CD14-positive monocyte (primary cell): ENCODE results near the gene RITA1. TPM values are rescaled to one million over a fixed set of nuclear protein-coding genes. Genes with fewer than 3 reads are reported as not detected.

Experiments
- DNase-seq, 3 donors: peaks; one replicate each; pipeline ENCODE4 v3.0.0-alpha.2; 2011 to 2022
- H2AFZ ChIP-seq: 2 replicates; pipeline ENCODE4 v1.6.0; 2012; ENCODE audit warnings: mild to moderate bottlenecking, low read depth, low read length, inconsistent platforms; ENCODE audit not compliant: insufficient read depth, poor library complexity, severe bottlenecking
- H3K27ac ChIP-seq, 2 donors: 1 replicate in 1 of 2; 2 replicates in 1 of 2; pipeline ENCODE4 v1.5.1; 2012 to 2013; ENCODE audit warnings: low read length in 2 of 2, control low read depth in 1 of 2, inconsistent platforms in 1 of 2, low read depth in 1 of 2, mild to moderate bottlenecking in 1 of 2
- H3K27me3 ChIP-seq, 2 donors: one replicate each; pipeline versions ENCODE4 v1.6.0 to v1.6.1; 2011 to 2013; ENCODE audit warnings: low read length in 2 of 2; ENCODE audit not compliant: control insufficient read depth in 2 of 2, insufficient read depth in 2 of 2
- H3K36me3 ChIP-seq, 2 donors: replicated peaks in 1 of 2; 1 replicate in 1 of 2; 2 replicates in 1 of 2; pipeline versions ENCODE4 v1.5.1 to v1.6.1; 2012 to 2013; ENCODE audit warnings: low read length in 2 of 2, control low read depth in 1 of 2, inconsistent platforms in 1 of 2, mild to moderate bottlenecking in 1 of 2; ENCODE audit not compliant: insufficient read depth in 2 of 2, control insufficient read depth in 1 of 2
- H3K4me1 ChIP-seq, 2 donors: 1 replicate in 1 of 2; 2 replicates in 1 of 2; pipeline versions ENCODE4 v1.5.1 to v1.6.1; 2012 to 2013; ENCODE audit warnings: low read length in 2 of 2, control low read depth in 1 of 2, inconsistent platforms in 1 of 2, mild to moderate bottlenecking in 1 of 2, moderate library complexity in 1 of 2; ENCODE audit not compliant: insufficient read depth in 2 of 2, control insufficient read depth in 1 of 2
- H3K4me2 ChIP-seq: replicated peaks from 2 replicates; pipeline ENCODE3; 2012; ENCODE audit warnings: low read length, moderate library complexity, mild to moderate bottlenecking; ENCODE audit not compliant: poor library complexity, severe bottlenecking; ENCODE audit errors: extremely low read depth
- H3K4me3 ChIP-seq, 3 experiments: fragments of 200-600 bp in 1 of 3; sonication (generic) in 1 of 3; replicated peaks in 1 of 3; 1 replicate in 2 of 3; 2 replicates in 1 of 3; pipeline ENCODE4 v1.5.1; 2011 to 2013; ENCODE audit warnings: low read length in 3 of 3, mild to moderate bottlenecking in 3 of 3, control low read depth in 2 of 3, low read depth in 2 of 3, inconsistent platforms in 1 of 3, moderate library complexity in 1 of 3
- H3K79me2 ChIP-seq: 2 replicates; pipeline ENCODE4 v1.6.0; 2012; ENCODE audit warnings: mild to moderate bottlenecking, control low read depth, inconsistent platforms, low read length, moderate library complexity; ENCODE audit not compliant: insufficient read depth
- H3K9ac ChIP-seq: 2 replicates; pipeline ENCODE4 v1.6.0; 2017; ENCODE audit warnings: low read length, mild to moderate bottlenecking; ENCODE audit not compliant: insufficient read depth, poor library complexity, severe bottlenecking
- H3K9me3 ChIP-seq, 2 donors: replicated peaks in 1 of 2; 1 replicate in 1 of 2; 2 replicates in 1 of 2; pipeline versions ENCODE4 v1.5.1 to v1.6.1; 2012 to 2013; ENCODE audit warnings: low read length in 2 of 2, control low read depth in 1 of 2; ENCODE audit not compliant: control insufficient read depth in 1 of 2, insufficient read depth in 1 of 2
- H4K20me1 ChIP-seq: 2 replicates; pipeline ENCODE4 v1.6.0; 2012; ENCODE audit warnings: mild to moderate bottlenecking, low read length, control low read depth, moderate library complexity; ENCODE audit not compliant: insufficient read depth
- H3K27ac Mint-ChIP-seq, 7 donors: one replicate each; pipeline ENCODE4 v1.8.0; 2020; ENCODE audit warnings: mild to moderate bottlenecking in 7 of 7, mixed read lengths in 7 of 7, moderate library complexity in 6 of 7, inconsistent platforms in 2 of 7
- H3K27me3 Mint-ChIP-seq, 3 donors: one replicate each; pipeline ENCODE4 v1.8.0; 2021 to 2022; ENCODE audit warnings: low read depth in 3 of 3, mild to moderate bottlenecking in 3 of 3, mixed read lengths in 3 of 3, moderate library complexity in 3 of 3, inconsistent platforms in 1 of 3
- H3K36me3 Mint-ChIP-seq, 2 donors: one replicate each; pipeline ENCODE4 v1.8.0; 2020; ENCODE audit warnings: mixed read lengths in 2 of 2, inconsistent platforms in 1 of 2, mild to moderate bottlenecking in 1 of 2
- H3K4me1 Mint-ChIP-seq: one replicate; pipeline ENCODE4 v1.8.0; 2020; ENCODE audit warnings: mild to moderate bottlenecking, mixed read lengths
- H3K4me3 Mint-ChIP-seq, 2 donors: one replicate each; pipeline ENCODE4 v1.8.0; 2020; ENCODE audit warnings: mild to moderate bottlenecking in 2 of 2, mixed read lengths in 2 of 2, moderate library complexity in 1 of 2
- H3K9me3 Mint-ChIP-seq, 7 donors: one replicate each; pipeline ENCODE4 v1.8.0; 2020 to 2022; ENCODE audit warnings: mixed read lengths in 7 of 7, mild to moderate bottlenecking in 6 of 7, moderate library complexity in 6 of 7, inconsistent platforms in 2 of 7
- WGBS: methylation state at CpG from one replicate; pipeline ENCODE4 v1.1.5; 2013; ENCODE audit warnings: missing lambda C conversion rate; ENCODE audit not compliant: insufficient coverage; 5-methylcytosine and 5-hydroxymethylcytosine counted together
- intact Hi-C, 2 donors: fragments of 100-400 bp; cut with micrococcal nuclease; formaldehyde crosslinking; loops; one replicate each; pipeline versions ENCODE4 v1.15.0 to v1.15.1; 2023
- polyA plus RNA-seq, 3 donors: library from polyadenylated mRNA; depleted of rRNA in 1 of 3; unstranded in 2 of 3; stranded (reverse) in 1 of 3; fragments of 300-500 nt in 2 of 3; fragments of >200 nt in 1 of 3; fragmentation: Illumina TruSeq in 2 of 3; gene quantifications; 1 replicate in 2 of 3; 2 replicates in 1 of 3; pipeline ENCODE4 v1.2.3, GENCODE V29; 2012 to 2021
- TF ChIP-seq, protein P1 (sequence below): fragments of 200-600 bp; IDR thresholded peaks from one replicate; pipeline ENCODE4 v1.8.0; 2022; ENCODE audit warnings: antibody characterized with exemption, mild to moderate bottlenecking

The RITA1 gene
- polyA plus RNA-seq, 3 donors: 4.9 to 17.6 (median 16.4) TPM

DNA sequence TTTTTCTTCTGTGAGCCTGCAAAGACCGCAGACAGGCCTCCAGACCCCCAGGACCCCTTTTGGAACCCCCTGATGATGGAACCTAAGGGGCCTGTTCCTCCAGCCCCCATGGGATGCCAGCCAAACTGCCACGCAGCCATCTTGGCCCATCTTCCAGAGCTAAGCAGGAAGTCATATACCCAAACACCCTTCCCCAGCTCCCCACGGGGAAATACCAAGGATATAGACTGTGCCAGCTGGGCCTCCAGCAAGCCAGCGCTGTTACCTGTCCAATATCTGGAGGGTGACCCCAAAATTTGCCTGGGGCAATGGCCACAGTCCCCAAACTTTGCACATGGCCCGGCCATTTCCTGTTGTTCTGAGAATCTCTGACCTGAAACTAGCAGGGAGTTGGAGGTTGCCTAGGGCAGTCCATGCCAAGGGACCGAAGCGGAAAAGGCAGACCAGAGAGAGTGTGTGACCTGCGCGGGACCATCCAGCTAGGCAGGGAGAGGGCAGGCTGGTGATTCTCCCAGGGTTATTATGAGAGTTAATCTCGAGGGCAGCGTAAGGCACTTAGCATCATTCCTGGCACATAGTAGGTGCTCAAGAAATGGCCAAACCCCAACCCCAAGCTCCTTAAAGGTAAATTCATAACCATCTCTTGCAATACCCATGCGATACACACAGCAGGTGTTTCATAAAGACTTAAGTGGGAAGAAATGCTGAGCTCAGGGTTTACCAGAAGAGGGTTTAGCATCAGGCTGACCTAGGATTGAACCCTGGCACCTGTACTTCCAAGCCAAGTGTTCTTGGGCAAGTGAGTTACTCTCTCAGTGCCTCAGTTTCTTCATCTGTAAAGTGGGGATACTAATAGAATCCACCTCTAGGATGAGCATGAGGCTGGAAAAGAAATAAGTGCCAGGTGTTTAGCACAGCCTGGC, 47.4 kb upstream of the RITA1 start:
- intact Hi-C loops: no loop called here
- H3K9me3 ChIP-seq: no peaks in the 10 kb centered on the region
- H3K4me3 ChIP-seq: no peak overlapping the region
- peaks cover 0 to 6% (median 0%) of the 10 kb centered on the region in 7 donors for H3K9me3 Mint-ChIP-seq
- H3K27me3 Mint-ChIP-seq: peaks cover 23 to 36% (median 25%) of the 10 kb centered on the region in 3 donors
- peaks cover 0 to 25% of the 10 kb centered on the region in 2 donors for H3K27me3 ChIP-seq
- H3K36me3 Mint-ChIP-seq: no peaks in the 10 kb centered on the region
- no peak overlapping the region for H3K4me2 ChIP-seq
- peaks cover 34% of the 10 kb centered on the region for H3K4me1 Mint-ChIP-seq
- H3K27ac ChIP-seq: no peak overlapping the region
- H4K20me1 ChIP-seq: no peaks in the 10 kb centered on the region
- H3K27ac Mint-ChIP-seq: no peak overlapping the region
- H2AFZ ChIP-seq: no peak overlapping the region
- 80% methylated on average over 9 of the region's 12 CpGs for WGBS
- H3K79me2 ChIP-seq: no peaks in the 10 kb centered on the region
- H3K4me3 Mint-ChIP-seq: no peak overlapping the region
- TF ChIP-seq, protein P1, sequence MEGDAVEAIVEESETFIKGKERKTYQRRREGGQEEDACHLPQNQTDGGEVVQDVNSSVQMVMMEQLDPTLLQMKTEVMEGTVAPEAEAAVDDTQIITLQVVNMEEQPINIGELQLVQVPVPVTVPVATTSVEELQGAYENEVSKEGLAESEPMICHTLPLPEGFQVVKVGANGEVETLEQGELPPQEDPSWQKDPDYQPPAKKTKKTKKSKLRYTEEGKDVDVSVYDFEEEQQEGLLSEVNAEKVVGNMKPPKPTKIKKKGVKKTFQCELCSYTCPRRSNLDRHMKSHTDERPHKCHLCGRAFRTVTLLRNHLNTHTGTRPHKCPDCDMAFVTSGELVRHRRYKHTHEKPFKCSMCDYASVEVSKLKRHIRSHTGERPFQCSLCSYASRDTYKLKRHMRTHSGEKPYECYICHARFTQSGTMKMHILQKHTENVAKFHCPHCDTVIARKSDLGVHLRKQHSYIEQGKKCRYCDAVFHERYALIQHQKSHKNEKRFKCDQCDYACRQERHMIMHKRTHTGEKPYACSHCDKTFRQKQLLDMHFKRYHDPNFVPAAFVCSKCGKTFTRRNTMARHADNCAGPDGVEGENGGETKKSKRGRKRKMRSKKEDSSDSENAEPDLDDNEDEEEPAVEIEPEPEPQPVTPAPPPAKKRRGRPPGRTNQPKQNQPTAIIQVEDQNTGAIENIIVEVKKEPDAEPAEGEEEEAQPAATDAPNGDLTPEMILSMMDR: no peak
- peaks cover 26 to 31% of the 10 kb centered on the region in 2 donors for H3K4me1 ChIP-seq
- DNase-seq: no peak
- H3K9ac ChIP-seq: no peak overlapping the region
- no peaks in the 10 kb centered on the region for H3K36me3 ChIP-seq

DNA sequence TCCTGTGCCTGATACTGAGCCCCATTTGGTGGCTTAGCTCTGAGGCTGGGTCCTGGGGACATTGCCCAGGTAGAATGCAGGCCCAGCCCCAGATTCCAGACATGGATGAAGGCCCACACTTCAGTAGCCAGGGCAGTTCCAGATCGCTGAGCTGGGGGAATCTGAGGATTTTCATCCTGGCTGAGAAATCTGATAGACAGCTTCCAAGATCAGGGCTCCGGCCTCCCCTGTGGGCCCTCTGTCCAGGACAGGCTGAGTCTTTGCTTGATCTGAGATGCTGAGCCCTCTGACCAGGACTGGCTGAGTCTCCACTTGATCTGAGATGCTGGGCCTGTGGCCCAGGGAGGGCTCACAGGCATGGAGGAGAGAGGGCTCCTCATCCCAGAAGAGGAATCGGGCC, 46.7 kb upstream of the RITA1 start:
- H2AFZ ChIP-seq: no peak overlapping the region
- H4K20me1 ChIP-seq: no peaks in the 10 kb centered on the region
- H3K9ac ChIP-seq: no peak overlapping the region
- no peaks in the 10 kb centered on the region for H3K36me3 ChIP-seq
- TF ChIP-seq, protein P1: no peak
- no peak overlapping the region for H3K4me3 ChIP-seq
- H3K79me2 ChIP-seq: no peaks in the 10 kb centered on the region
- no peak overlapping the region for H3K27ac ChIP-seq
- H3K27ac Mint-ChIP-seq: peak overlapping the region in 1 of 7 donors; percentile 17
- H3K4me1 ChIP-seq: peaks cover 33 to 38% of the 10 kb centered on the region in 2 donors
- intact Hi-C loops: no loop called here
- H3K27me3 Mint-ChIP-seq: peaks cover 23 to 34% (median 24%) of the 10 kb centered on the region in 3 donors
- 85% methylated on average over 2 of the region's 3 CpGs for WGBS
- H3K27me3 ChIP-seq: peaks cover 0 to 25% of the 10 kb centered on the region in 2 donors
- H3K4me3 Mint-ChIP-seq: no peak overlapping the region
- H3K4me2 ChIP-seq: no peak overlapping the region
- H3K4me1 Mint-ChIP-seq: peaks cover 39% of the 10 kb centered on the region
- no peak for DNase-seq
- H3K9me3 ChIP-seq: no peaks in the 10 kb centered on the region
- H3K36me3 Mint-ChIP-seq: no peaks in the 10 kb centered on the region
- peaks cover 0 to 6% (median 0%) of the 10 kb centered on the region in 7 donors for H3K9me3 Mint-ChIP-seq
